ENCODE data around the gene ABCD2.

The ABCD2 gene

DNA sequence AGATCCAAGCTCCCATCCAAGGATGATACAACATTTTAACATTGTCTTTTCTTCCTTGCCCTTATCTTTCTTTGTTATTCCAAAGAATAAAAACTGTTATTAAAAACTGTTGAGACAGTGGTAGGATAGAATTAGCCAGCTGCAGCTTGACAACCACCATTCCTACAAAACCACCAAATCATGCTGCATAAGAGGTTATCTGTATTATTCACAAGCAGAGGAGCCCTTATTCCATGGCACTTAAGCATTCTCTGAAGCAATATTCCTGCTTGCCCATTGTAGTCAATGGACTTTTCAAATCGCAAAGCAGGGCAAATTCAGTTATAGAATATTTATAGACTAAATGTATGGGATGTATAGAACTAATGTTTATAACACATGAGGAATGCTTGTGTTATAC lies 3.4 kb downstream of the ABCD2 start:
- TF ChIP-seq, protein P1, sequence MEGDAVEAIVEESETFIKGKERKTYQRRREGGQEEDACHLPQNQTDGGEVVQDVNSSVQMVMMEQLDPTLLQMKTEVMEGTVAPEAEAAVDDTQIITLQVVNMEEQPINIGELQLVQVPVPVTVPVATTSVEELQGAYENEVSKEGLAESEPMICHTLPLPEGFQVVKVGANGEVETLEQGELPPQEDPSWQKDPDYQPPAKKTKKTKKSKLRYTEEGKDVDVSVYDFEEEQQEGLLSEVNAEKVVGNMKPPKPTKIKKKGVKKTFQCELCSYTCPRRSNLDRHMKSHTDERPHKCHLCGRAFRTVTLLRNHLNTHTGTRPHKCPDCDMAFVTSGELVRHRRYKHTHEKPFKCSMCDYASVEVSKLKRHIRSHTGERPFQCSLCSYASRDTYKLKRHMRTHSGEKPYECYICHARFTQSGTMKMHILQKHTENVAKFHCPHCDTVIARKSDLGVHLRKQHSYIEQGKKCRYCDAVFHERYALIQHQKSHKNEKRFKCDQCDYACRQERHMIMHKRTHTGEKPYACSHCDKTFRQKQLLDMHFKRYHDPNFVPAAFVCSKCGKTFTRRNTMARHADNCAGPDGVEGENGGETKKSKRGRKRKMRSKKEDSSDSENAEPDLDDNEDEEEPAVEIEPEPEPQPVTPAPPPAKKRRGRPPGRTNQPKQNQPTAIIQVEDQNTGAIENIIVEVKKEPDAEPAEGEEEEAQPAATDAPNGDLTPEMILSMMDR (IDR thresholded peaks at IDR 0.05; ENCODE audit: low read depth, low read length, missing control alignments), result no peak
- H3K4me3 ChIP-seq (replicated peaks; ENCODE audit: low read depth, low read length), result no peak overlapping the region
- DNase-seq (ENCODE audit: extremely low read depth, low read depth), result no peak

DNA sequence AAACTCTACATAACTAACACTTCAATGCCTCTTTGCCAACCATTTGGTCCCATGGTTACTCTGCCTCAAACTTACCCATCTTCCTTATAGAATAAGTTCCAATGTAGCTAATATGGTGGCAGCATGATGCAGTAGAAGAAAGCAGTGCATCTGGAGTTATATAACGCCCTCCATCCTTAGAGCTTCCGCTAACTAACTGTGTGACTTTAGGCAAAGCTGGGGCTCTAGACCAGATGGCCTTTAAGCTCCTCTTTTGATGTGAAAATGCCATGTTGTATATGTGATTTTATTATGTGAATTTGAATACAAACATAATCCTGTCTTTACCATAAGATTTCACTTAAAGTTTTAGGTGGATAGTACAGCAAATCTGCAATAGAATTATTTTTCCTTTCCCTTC lies 6.1 kb downstream of the ABCD2 start:
- H3K4me3 ChIP-seq (replicated peaks; ENCODE audit: low read depth, low read length), result no peak overlapping the region
- no peak for DNase-seq (ENCODE audit: extremely low read depth, low read depth)
- TF ChIP-seq, protein P1 (IDR thresholded peaks at IDR 0.05; ENCODE audit: low read depth, low read length, missing control alignments), result no peak

GRCh38 chr12:39612250-39612649 lies 7.4 kb downstream of the ABCD2 start:
- no peak overlapping the region for H3K4me3 ChIP-seq (replicated peaks; ENCODE audit: low read depth, low read length)
- TF ChIP-seq, protein P1 (IDR thresholded peaks at IDR 0.05; ENCODE audit: low read depth, low read length, missing control alignments), result no peak
- no peak for DNase-seq (ENCODE audit: extremely low read depth, low read depth)

GRCh38 chr12:39611818-39612217 lies 7.8 kb downstream of the ABCD2 start:
- TF ChIP-seq, protein P1 (IDR thresholded peaks at IDR 0.05; ENCODE audit: low read depth, low read length, missing control alignments), result no peak
- no peak overlapping the region for H3K4me3 ChIP-seq (replicated peaks; ENCODE audit: low read depth, low read length)
- DNase-seq (ENCODE audit: extremely low read depth, low read depth), result no peak

- DNase-seq (ENCODE audit: extremely low read depth, low read depth), result no peak
- TF ChIP-seq, protein P1 (IDR thresholded peaks at IDR 0.05; ENCODE audit: low read depth, low read length, missing control alignments), result no peak
These were observed 9.1 kb downstream of the ABCD2 start for GRCh38 chr12:39610436-39611025.

GRCh38 chr12:39606712-39607423 lies 12.7 kb downstream of the ABCD2 start:
- DNase-seq (ENCODE audit: extremely low read depth, low read depth), result no peak
- no peak overlapping the region for H3K4me3 ChIP-seq (replicated peaks; ENCODE audit: low read depth, low read length)
- TF ChIP-seq, protein P1 (IDR thresholded peaks at IDR 0.05; ENCODE audit: low read depth, low read length, missing control alignments), result no peak

More at GRCh38 chr12:39610436-39611025, 9.1 kb downstream of the ABCD2 start:
- no peak overlapping the region for H3K4me3 ChIP-seq (replicated peaks; ENCODE audit: low read depth, low read length)

Measured in HFF-Myc (cell line).